Measurements from ENCODE around the gene ST8SIA4.

ST8SIA4 gene

DNA sequence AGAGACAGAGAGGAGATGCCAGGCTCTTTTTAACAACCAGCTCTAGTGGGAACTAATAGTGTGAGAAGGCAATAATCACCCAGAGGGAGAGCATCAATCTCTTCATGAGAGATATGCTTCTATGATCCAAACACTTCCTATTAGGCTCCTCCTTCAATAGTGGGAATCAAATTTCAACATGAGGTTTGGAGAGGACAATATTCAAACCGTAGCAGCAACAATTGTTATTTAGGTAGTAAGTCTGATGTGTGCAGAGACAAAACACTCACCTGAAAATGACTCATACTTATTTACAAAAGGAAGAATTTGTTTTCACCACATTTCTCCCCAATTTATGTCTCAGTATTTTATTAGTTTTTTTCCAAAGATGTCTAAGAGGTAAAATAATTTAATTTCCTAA is 144.3 kb downstream of the ST8SIA4 start:
- ATAC-seq = no peak
- TF ChIP-seq TCF4 (CRISPR knock-in tag; IDR thresholded peaks at IDR 0.05; ENCODE audit: borderline replicate concordance) (no peak), OSR1 (CRISPR knock-in tag; IDR thresholded peaks at IDR 0.05) (no peak), ZC3H10 (CRISPR knock-in tag; IDR thresholded peaks at IDR 0.05) (no peak), ZNF8 (CRISPR knock-in tag; IDR thresholded peaks at IDR 0.05) (no peak), CSDC2 (CRISPR knock-in tag; IDR thresholded peaks at IDR 0.05) (no peak), BACH2 (CRISPR knock-in tag; IDR thresholded peaks at IDR 0.05; ENCODE audit: borderline replicate concordance) (no peak), ARNTL (CRISPR knock-in tag; IDR thresholded peaks at IDR 0.05; ENCODE audit: borderline replicate concordance, low read depth) (no peak), RARB (CRISPR knock-in tag; IDR thresholded peaks at IDR 0.05) (no peak), ZFP30 (CRISPR knock-in tag; IDR thresholded peaks at IDR 0.05) (no peak), TOX (CRISPR knock-in tag; IDR thresholded peaks at IDR 0.05; ENCODE audit: borderline replicate concordance) (no peak), ZFP3 (CRISPR knock-in tag; IDR thresholded peaks at IDR 0.05) (no peak), GLIS3 (CRISPR knock-in tag; IDR thresholded peaks at IDR 0.05) (no peak), ESRRG (CRISPR knock-in tag; IDR thresholded peaks at IDR 0.05) (no peak), ZNF70 (CRISPR knock-in tag; IDR thresholded peaks at IDR 0.05) (no peak)
- TF ChIP-seq, protein P1, sequence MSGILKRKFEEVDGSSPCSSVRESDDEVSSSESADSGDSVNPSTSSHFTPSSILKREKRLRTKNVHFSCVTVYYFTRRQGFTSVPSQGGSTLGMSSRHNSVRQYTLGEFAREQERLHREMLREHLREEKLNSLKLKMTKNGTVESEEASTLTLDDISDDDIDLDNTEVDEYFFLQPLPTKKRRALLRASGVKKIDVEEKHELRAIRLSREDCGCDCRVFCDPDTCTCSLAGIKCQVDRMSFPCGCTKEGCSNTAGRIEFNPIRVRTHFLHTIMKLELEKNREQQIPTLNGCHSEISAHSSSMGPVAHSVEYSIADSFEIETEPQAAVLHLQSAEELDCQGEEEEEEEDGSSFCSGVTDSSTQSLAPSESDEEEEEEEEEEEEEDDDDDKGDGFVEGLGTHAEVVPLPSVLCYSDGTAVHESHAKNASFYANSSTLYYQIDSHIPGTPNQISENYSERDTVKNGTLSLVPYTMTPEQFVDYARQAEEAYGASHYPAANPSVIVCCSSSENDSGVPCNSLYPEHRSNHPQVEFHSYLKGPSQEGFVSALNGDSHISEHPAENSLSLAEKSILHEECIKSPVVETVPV (CRISPR knock-in tag; IDR thresholded peaks at IDR 0.05) = no peak
- TF ChIP-seq, protein P2, sequence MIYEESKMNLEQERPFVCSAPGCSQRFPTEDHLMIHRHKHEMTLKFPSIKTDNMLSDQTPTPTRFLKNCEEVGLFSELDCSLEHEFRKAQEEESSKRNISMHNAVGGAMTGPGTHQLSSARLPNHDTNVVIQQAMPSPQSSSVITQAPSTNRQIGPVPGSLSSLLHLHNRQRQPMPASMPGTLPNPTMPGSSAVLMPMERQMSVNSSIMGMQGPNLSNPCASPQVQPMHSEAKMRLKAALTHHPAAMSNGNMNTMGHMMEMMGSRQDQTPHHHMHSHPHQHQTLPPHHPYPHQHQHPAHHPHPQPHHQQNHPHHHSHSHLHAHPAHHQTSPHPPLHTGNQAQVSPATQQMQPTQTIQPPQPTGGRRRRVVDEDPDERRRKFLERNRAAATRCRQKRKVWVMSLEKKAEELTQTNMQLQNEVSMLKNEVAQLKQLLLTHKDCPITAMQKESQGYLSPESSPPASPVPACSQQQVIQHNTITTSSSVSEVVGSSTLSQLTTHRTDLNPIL (CRISPR knock-in tag; IDR thresholded peaks at IDR 0.05; ENCODE audit: low read depth) = no peak
- TF ChIP-seq, protein P3, sequence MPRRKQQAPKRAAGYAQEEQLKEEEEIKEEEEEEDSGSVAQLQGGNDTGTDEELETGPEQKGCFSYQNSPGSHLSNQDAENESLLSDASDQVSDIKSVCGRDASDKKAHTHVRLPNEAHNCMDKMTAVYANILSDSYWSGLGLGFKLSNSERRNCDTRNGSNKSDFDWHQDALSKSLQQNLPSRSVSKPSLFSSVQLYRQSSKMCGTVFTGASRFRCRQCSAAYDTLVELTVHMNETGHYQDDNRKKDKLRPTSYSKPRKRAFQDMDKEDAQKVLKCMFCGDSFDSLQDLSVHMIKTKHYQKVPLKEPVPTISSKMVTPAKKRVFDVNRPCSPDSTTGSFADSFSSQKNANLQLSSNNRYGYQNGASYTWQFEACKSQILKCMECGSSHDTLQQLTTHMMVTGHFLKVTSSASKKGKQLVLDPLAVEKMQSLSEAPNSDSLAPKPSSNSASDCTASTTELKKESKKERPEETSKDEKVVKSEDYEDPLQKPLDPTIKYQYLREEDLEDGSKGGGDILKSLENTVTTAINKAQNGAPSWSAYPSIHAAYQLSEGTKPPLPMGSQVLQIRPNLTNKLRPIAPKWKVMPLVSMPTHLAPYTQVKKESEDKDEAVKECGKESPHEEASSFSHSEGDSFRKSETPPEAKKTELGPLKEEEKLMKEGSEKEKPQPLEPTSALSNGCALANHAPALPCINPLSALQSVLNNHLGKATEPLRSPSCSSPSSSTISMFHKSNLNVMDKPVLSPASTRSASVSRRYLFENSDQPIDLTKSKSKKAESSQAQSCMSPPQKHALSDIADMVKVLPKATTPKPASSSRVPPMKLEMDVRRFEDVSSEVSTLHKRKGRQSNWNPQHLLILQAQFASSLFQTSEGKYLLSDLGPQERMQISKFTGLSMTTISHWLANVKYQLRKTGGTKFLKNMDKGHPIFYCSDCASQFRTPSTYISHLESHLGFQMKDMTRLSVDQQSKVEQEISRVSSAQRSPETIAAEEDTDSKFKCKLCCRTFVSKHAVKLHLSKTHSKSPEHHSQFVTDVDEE (CRISPR knock-in tag; IDR thresholded peaks at IDR 0.05) = no peak
- TF ChIP-seq, protein P4, sequence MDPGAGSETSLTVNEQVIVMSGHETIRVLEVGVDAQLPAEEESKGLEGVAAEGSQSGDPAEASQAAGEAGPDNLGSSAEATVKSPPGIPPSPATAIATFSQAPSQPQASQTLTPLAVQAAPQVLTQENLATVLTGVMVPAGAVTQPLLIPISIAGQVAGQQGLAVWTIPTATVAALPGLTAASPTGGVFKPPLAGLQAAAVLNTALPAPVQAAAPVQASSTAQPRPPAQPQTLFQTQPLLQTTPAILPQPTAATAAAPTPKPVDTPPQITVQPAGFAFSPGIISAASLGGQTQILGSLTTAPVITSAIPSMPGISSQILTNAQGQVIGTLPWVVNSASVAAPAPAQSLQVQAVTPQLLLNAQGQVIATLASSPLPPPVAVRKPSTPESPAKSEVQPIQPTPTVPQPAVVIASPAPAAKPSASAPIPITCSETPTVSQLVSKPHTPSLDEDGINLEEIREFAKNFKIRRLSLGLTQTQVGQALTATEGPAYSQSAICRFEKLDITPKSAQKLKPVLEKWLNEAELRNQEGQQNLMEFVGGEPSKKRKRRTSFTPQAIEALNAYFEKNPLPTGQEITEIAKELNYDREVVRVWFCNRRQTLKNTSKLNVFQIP (CRISPR knock-in tag; IDR thresholded peaks at IDR 0.05; ENCODE audit: borderline replicate concordance, low read depth) = no peak

DNA sequence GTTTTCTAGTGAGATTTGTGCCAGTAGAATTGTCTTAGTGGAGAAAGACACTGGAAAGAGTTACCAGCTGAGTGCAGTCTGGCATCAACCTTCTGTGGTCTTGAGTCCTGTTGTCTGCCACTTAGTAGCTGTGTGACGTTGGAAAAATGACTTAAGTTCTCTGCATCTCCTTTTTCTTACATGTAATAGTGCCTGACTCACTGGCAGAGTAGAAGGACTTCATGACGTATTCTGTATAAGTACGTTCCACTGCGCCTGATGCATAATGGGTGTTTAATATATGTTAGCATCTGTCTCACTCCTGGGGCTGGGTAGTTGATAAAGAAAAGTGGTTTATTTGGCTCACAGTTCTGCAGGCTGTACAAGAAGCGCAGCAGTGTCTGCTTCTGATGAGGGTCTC is 144.8 kb downstream of the ST8SIA4 start:
- ATAC-seq = no peak
- TF ChIP-seq CSDC2 (CRISPR knock-in tag; IDR thresholded peaks at IDR 0.05) (no peak), SNAI2 (CRISPR knock-in tag; IDR thresholded peaks at IDR 0.05) (no peak), ARNTL (CRISPR knock-in tag; IDR thresholded peaks at IDR 0.05; ENCODE audit: borderline replicate concordance, low read depth) (no peak), GLIS3 (CRISPR knock-in tag; IDR thresholded peaks at IDR 0.05) (no peak), RARB (CRISPR knock-in tag; IDR thresholded peaks at IDR 0.05) (no peak), TOX (CRISPR knock-in tag; IDR thresholded peaks at IDR 0.05; ENCODE audit: borderline replicate concordance) (no peak), PPARA (CRISPR knock-in tag; IDR thresholded peaks at IDR 0.05; ENCODE audit: borderline replicate concordance) (no peak), ZNF70 (CRISPR knock-in tag; IDR thresholded peaks at IDR 0.05) (no peak)
- TF ChIP-seq, protein P4 (CRISPR knock-in tag; IDR thresholded peaks at IDR 0.05; ENCODE audit: borderline replicate concordance, low read depth) = no peak
- TF ChIP-seq, protein P5, sequence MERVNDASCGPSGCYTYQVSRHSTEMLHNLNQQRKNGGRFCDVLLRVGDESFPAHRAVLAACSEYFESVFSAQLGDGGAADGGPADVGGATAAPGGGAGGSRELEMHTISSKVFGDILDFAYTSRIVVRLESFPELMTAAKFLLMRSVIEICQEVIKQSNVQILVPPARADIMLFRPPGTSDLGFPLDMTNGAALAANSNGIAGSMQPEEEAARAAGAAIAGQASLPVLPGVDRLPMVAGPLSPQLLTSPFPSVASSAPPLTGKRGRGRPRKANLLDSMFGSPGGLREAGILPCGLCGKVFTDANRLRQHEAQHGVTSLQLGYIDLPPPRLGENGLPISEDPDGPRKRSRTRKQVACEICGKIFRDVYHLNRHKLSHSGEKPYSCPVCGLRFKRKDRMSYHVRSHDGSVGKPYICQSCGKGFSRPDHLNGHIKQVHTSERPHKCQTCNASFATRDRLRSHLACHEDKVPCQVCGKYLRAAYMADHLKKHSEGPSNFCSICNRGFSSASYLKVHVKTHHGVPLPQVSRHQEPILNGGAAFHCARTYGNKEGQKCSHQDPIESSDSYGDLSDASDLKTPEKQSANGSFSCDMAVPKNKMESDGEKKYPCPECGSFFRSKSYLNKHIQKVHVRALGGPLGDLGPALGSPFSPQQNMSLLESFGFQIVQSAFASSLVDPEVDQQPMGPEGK (CRISPR knock-in tag; IDR thresholded peaks at IDR 0.05; ENCODE audit: borderline replicate concordance) = no peak
- TF ChIP-seq, protein P1 (CRISPR knock-in tag; IDR thresholded peaks at IDR 0.05) = no peak

Data from SK-N-SH treated with all-trans-retinoic acid at 6 μM for 48 hours (cell line).